NK-92 (cell line): ENCODE measurements around the gene SLC9A8.
"Not testable (repeated sequence)": the region's sequence is repeated elsewhere in the genome, so short reads cannot be mapped to it uniquely, and the experiment has no call there.

ENCODE experiments used
- DNase-seq: peaks from one replicate; lab custom pipeline; 2025; ENCODE audit not compliant: unreplicated experiment; lab: John Stamatoyannopoulos, UW

Gene SLC9A8

GRCh38 chr20:49846206-49846807, 33.7 kb downstream of the SLC9A8 start:
- DNase-seq, result no peak

- no peak for DNase-seq
Measured at GRCh38 chr20:49850463-49851230, 38.0 kb downstream of the SLC9A8 start.

DNA sequence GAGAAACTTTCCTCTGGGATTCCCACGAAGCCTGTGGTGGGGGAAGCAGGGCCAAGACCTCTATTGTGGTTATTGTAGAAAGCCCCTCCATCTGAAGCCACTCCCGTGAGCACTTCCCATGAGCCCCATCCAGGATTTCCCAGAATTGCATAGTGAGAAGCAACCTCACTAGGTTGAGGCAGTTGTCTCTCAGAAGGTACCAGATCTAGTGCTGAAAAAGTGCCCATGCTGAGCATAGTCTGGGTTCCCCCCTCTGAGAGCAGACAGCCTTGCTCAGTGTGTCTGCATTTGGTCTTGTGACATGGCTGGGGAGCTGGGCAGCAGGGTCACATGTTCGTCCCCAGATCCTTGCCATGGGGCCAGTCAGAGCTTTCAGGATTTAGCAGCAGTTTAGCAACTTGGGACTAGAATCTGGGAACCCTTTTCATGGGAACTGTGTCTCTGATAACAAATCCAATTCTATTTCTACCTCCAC, 38.6 kb downstream of the SLC9A8 start:
- DNase-seq, result no peak

- no peak for DNase-seq
Measured at GRCh38 chr20:49851991-49852390, 39.4 kb downstream of the SLC9A8 start.

DNA sequence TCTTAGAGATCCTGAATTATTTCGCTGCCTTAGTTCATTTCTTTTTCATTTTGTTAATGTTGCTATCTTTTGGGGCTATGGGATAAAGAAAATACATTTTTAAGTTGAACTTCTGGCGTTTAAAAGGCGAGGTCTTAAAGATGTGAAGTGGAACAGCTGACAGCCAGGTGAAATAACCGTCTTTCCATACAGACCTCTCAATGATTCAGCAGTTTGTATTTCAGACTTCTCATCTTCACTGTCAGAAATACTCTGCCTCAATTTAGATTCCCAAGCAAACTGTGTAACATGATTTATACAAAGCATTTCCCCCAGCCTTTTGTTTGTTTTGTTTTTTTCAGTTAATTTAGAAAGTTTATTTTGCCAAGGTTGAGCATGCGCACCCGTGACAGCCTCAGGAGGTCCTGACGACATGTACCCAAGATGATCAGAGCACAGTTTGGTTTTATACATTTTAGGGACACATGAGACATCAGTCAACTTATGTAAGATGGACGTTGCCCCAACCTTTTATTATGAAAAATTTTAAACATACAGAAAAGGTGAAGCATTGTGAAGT, 40.0 kb downstream of the SLC9A8 start:
- no peak for DNase-seq

DNA sequence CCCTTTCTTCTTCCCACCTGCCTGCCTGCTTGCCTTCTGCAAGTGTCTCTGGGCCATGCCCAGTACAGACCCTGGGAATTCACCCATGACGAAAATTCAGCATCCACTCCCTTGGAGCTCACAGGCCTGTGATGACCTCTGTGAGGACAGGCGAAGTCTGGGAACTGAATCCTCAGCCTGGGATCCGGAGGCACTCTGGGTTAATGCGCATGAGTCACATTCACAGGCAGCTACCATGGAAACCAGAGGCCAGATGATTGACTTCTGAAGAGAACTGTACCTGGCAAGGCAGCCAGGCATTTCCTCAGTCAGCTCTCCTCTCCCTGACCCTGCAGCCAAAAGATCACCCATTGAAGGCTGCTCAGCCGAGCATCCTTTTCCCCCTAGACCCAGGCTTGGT, 41.0 kb downstream of the SLC9A8 start:
- DNase-seq, result no peak

DNA sequence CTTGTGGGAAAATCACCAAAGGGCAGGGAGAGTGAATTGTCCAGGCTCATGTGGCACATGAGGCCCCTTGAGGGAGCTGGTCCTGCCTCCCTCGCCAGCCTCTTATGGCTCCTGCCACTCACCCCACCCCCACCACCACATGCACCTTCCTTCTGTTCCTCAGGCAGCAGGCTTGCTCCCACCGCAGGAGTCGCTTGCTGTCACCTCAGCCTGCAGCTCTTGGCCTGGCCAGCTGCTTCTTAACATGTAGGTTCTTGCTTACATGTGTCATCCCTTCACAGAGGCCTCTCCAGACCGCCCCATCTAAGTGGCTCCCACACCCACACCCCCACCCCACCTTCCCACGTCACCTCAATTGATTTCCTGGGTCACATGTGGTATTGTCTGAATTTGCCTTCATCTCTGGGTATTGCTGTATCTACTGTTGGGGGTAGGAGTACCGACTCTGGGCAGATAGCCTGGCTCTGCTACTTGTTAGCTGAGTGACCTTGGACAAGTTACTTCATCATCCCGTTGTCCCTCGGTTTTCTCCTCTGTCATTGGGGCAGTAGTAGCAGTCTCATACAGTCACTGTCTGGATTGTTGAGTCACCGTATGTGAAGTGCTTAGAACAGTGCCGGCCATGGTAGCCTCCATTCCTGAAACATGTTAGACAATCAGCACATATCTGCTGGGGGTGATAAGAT, 41.7 kb downstream of the SLC9A8 start:
- DNase-seq, result no peak

DNA sequence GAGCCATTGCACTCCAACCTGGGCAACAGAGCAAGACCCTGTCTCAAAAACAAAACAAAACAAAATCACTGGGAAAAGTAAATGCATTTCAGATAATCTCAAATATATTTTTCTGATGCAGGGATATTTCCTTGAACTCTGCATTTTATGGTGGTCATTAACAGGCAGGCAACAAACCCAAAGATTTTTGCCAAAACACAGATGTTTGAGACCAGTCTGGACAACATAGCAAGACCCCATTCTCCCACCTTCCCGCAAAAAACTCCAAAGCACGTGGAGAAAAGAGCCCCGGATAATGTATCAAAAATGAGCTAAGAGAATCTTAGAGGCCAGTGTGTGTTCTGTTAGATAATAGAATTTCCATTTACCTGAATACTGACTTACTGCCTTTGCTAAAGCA, 44.3 kb downstream of the SLC9A8 start:
- no peak for DNase-seq

- no peak for DNase-seq
Measured at GRCh38 chr20:49858076-49858585, 45.5 kb downstream of the SLC9A8 start.

DNA sequence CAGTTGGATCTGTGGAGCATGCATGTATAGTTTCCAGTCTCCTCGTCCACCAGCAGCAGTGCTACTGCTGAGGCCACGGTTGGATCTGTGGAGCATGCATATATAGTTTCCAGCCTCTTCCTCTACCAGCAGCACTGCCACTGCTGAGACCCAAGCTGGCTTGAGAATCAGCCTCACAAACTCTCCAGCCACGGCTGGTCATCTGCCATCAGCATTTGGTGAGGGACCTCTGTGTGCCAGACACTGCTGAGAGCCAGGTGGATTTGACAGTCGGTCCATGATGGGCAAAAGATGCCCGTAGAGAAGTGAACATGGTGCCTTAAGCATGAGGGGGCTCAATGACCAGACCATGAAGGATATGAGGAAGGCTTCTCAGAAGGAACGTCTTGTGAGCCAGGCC, 46.4 kb downstream of the SLC9A8 start:
- DNase-seq, result no peak

GRCh38 chr20:49859807-49860206, 47.2 kb downstream of the SLC9A8 start:
- DNase-seq, result no peak

DNA sequence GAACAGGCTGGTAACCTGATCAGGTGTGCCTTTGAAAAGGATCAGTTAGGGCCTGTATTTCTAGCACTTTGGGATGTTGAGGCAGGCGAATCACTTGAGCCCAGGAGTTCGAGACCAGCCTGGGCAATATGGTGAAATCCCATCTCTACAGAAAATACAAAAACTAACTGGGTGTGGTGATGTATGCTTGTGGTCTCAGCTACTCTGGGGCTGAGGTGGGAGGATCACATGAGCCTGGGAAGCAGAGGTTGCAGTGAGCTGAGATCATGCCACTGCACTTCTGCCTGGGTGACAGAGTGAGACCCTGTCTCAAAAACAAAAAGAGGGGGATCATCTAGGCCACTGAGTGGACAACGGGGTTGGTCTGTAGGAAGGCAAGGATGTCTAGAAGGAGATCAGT, 48.6 kb downstream of the SLC9A8 start:
- DNase-seq, result not testable (repeated sequence)

GRCh38 chr20:49862607-49863200, 50.1 kb downstream of the SLC9A8 start:
- DNase-seq, result no peak

DNA sequence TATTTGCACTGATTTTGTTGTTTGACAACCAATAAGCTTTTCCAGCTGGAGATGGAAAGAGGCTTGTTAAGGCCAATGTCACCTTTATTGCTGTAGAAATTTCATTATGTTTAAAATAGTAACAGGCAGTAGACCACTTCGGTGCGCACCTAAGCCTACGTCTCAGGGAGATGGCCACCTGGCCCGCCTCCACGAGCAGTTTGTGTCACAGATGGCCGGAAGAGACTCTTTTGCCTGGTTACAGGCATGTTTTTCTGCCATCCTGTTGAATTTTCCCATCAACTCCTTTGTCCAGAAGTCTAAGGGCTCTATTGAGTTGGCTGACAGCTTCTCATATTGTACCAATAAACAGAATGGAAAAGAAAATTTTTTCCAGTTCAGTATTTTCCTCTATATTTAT, 51.0 kb downstream of the SLC9A8 start:
- DNase-seq, result no peak

DNA sequence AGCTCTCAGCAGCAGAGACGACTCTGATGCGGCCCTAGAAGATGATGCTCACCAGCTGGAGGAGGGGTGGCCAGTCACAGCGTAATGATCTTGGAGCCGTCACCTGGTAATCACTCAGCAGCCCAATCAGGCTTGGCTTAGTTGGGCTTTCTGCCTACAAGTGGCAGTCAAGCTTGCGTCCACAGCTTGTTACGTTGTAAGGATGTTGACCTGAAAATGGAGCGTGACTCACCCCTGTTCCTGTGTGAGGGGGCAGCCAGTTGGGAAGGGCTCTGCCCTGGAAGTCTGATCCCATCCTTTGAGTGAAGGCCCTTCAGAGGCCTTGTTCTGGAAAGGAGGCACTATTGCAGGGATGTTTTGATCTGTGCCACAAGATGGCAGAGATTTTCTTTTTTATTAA, 52.9 kb downstream of the SLC9A8 start:
- no peak for DNase-seq

- no peak for DNase-seq
Measured at GRCh38 chr20:49866051-49866450, 53.4 kb downstream of the SLC9A8 start.

- DNase-seq, result no peak
Measured at GRCh38 chr20:49867453-49868215, 55.0 kb downstream of the SLC9A8 start.

DNA sequence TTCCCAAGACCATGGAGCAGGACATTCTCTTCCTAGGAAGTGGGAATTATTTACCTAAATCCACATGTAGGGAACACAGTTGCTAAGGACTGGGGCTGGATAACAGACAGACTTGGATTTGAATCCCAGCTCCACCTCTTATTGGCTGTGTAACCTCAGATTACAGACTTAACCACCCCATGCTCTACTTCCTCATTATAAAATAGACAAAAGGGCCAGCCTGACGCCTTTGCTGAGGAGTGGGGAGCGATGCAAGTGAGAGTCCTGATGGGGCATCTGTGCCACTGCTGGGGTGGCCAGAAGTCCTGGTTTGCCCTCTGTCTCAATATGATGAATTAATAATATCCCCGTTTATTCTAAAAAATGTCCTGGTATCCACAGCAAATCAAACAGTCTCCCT, 55.9 kb downstream of the SLC9A8 start:
- no peak for DNase-seq

GRCh38 chr20:49868964-49869363, 56.3 kb downstream of the SLC9A8 start:
- no peak for DNase-seq

- DNase-seq, result no peak
Measured at GRCh38 chr20:49870261-49870660, 57.6 kb downstream of the SLC9A8 start.
